ENCODE data around the gene KANSL1. TPM values are rescaled to one million over a fixed set of nuclear protein-coding genes. Genes with fewer than 3 reads are reported as not detected.
"Not testable (repeated sequence)": the region's sequence is repeated elsewhere in the genome, so short reads cannot be mapped to it uniquely, and the experiment has no call there.

KANSL1 gene
- polyA plus RNA-seq, 3 donors, result 84.5 to 90.4 (median 85.7) TPM

GRCh38 chr17:46124695-46125592, 68.3 kb downstream of the KANSL1 start:
- DNase-seq (ENCODE audit: extremely low read depth in 1 of 11, low read depth in 9 of 11, low spot score in 4 of 11), result no peak

- DNase-seq (ENCODE audit: extremely low read depth in 1 of 11, low read depth in 9 of 11, low spot score in 4 of 11), result no peak
Measured at GRCh38 chr17:46123607-46124006, 69.6 kb downstream of the KANSL1 start.

- DNase-seq (ENCODE audit: extremely low read depth in 1 of 11, low read depth in 9 of 11, low spot score in 4 of 11), result no peak
Measured at GRCh38 chr17:46122486-46122871, 70.8 kb downstream of the KANSL1 start.

- no peak for DNase-seq (ENCODE audit: extremely low read depth in 1 of 11, low read depth in 9 of 11, low spot score in 4 of 11)
Measured at GRCh38 chr17:46121841-46122485, 71.3 kb downstream of the KANSL1 start.

GRCh38 chr17:46121165-46121764, 72.0 kb downstream of the KANSL1 start:
- DNase-seq (ENCODE audit: extremely low read depth in 1 of 11, low read depth in 9 of 11, low spot score in 4 of 11), result no peak

GRCh38 chr17:46120537-46120936, 72.7 kb downstream of the KANSL1 start:
- DNase-seq (ENCODE audit: extremely low read depth in 1 of 11, low read depth in 9 of 11, low spot score in 4 of 11), result no peak

- no peak for DNase-seq (ENCODE audit: extremely low read depth in 1 of 11, low read depth in 9 of 11, low spot score in 4 of 11)
Measured at GRCh38 chr17:46120078-46120477, 73.2 kb downstream of the KANSL1 start.

GRCh38 chr17:46118964-46119363, 74.3 kb downstream of the KANSL1 start:
- DNase-seq (ENCODE audit: extremely low read depth in 1 of 11, low read depth in 9 of 11, low spot score in 4 of 11), result no peak

GRCh38 chr17:46117850-46118696, 75.2 kb downstream of the KANSL1 start:
- no peak for DNase-seq (ENCODE audit: extremely low read depth in 1 of 11, low read depth in 9 of 11, low spot score in 4 of 11)

- no peak for DNase-seq (ENCODE audit: extremely low read depth in 1 of 11, low read depth in 9 of 11, low spot score in 4 of 11)
Measured at GRCh38 chr17:46117117-46117516, 76.1 kb downstream of the KANSL1 start.

- DNase-seq (ENCODE audit: extremely low read depth in 1 of 11, low read depth in 9 of 11, low spot score in 4 of 11), result no peak
Measured at GRCh38 chr17:46115699-46116098, 77.5 kb downstream of the KANSL1 start.

- not testable (repeated sequence) for DNase-seq (ENCODE audit: extremely low read depth in 1 of 11, low read depth in 9 of 11, low spot score in 4 of 11)
Measured at GRCh38 chr17:46111236-46111635, 82.0 kb downstream of the KANSL1 start.

GRCh38 chr17:46110219-46110618, 83.0 kb downstream of the KANSL1 start:
- no peak for DNase-seq (ENCODE audit: extremely low read depth in 1 of 11, low read depth in 9 of 11, low spot score in 4 of 11)

- DNase-seq (ENCODE audit: extremely low read depth in 1 of 11, low read depth in 9 of 11, low spot score in 4 of 11), result no peak
Measured at GRCh38 chr17:46109603-46110189, 83.5 kb downstream of the KANSL1 start.

- DNase-seq (ENCODE audit: extremely low read depth in 1 of 11, low read depth in 9 of 11, low spot score in 4 of 11), result no peak
Measured at GRCh38 chr17:46108550-46109110, 84.6 kb downstream of the KANSL1 start.

- no peak for DNase-seq (ENCODE audit: extremely low read depth in 1 of 11, low read depth in 9 of 11, low spot score in 4 of 11)
Measured at GRCh38 chr17:46108120-46108519, 85.1 kb downstream of the KANSL1 start.

- no peak for DNase-seq (ENCODE audit: extremely low read depth in 1 of 11, low read depth in 9 of 11, low spot score in 4 of 11)
Measured at GRCh38 chr17:46106966-46107644, 86.1 kb downstream of the KANSL1 start.

GRCh38 chr17:46102806-46103205, 90.4 kb downstream of the KANSL1 start:
- DNase-seq (ENCODE audit: extremely low read depth in 1 of 11, low read depth in 9 of 11, low spot score in 4 of 11), result not testable (repeated sequence)
